Heart left ventricle (tissue), 13 donors: ENCODE data around the gene ATXN7L3B.

Experiments
- CTCF ChIP-seq, 12 donors: fragments of 200-600 bp; sonication (generic) in 4 of 12; IDR thresholded peaks; one replicate each; pipeline versions ENCODE4 v1.5.0 to v1.8.0; 2018 to 2022; ENCODE audit warnings: antibody characterized with exemption in 12 of 12, mild to moderate bottlenecking in 5 of 12
- POLR2A ChIP-seq, 2 donors: fragments of 450-650 bp; IDR thresholded peaks; one replicate each; pipeline ENCODE4 v1.6.1; 2017; ENCODE audit warnings: antibody characterized with exemption in 2 of 2, mild to moderate bottlenecking in 2 of 2, moderate library complexity in 2 of 2
- donor health status: ischemic (EF 13 %, LVEDD 7.1; RV severe dilation, severe dysfunction).
- donor health status: DM: no; HTN: yes; CAD: no.
- donor health status: DM: no; HTN: no; CAD: no.
- donor health status: ischemic (EF 25% LVEDD 6.9; RV normal size, moderate dysfunction).
- donor health status: ischemic (EF 25% LVEDD 5.7; RV mildly dilated, moderate dysfunction).
- donor health status: ischemic (EF 35%, LVEDD 5.7; RV mildly dilated, moderate dysfunction).
- donor health status: nonischemic (EF 11% LVEDD 7.7; RV severe dilation, severe dysfunction).
- donor health status: DM: yes; HTN: yes; CAD: no.
- donor health status: PGD.
- donor health status: ischemic (EF 29% LVEDD 5.4; RV normal size, mild dysfunction).
- donor health status: nonischemic (EF 23%, LVEDD 6.1; RV moderate dilation, normal function).

- TF ChIP-seq CTCF (IDR thresholded peaks at IDR 0.05) = no peak
- no peak for TF ChIP-seq POLR2A (IDR thresholded peaks at IDR 0.05)
Measured at GRCh38 chr12:74509886-74510285, 27.7 kb upstream of the ATXN7L3B start.
